DMS79 (cell line): Measurements from ENCODE around the gene NADSYN1.

Experiments
- DNase-seq: peaks from one replicate; lab custom pipeline; 2025; lab: John Stamatoyannopoulos, UW

Gene NADSYN1

GRCh38 chr11:71474141-71474770 lies 21.3 kb downstream of the NADSYN1 start:
- DNase-seq: no peak

GRCh38 chr11:71474771-71475483 lies 21.9 kb downstream of the NADSYN1 start:
- DNase-seq: no peak

GRCh38 chr11:71476031-71476430 lies 23.0 kb downstream of the NADSYN1 start:
- DNase-seq: no peak

- DNase-seq: no peak
Observed at GRCh38 chr11:71476926-71477640, 24.1 kb downstream of the NADSYN1 start.

- no peak for DNase-seq
Observed at GRCh38 chr11:71477641-71478527, 24.9 kb downstream of the NADSYN1 start.

GRCh38 chr11:71478528-71478840 lies 25.5 kb downstream of the NADSYN1 start:
- DNase-seq: no peak

GRCh38 chr11:71481101-71481960 lies 28.3 kb downstream of the NADSYN1 start:
- DNase-seq: no peak

GRCh38 chr11:71482216-71482615 lies 29.2 kb downstream of the NADSYN1 start:
- no peak for DNase-seq

GRCh38 chr11:71482746-71483364 lies 29.9 kb downstream of the NADSYN1 start:
- DNase-seq: no peak

- DNase-seq: no peak
Observed at GRCh38 chr11:71483692-71484091, 30.7 kb downstream of the NADSYN1 start.

GRCh38 chr11:71484248-71485062 lies 31.5 kb downstream of the NADSYN1 start:
- no peak for DNase-seq

- no peak for DNase-seq
Observed at GRCh38 chr11:71485063-71485399, 32.0 kb downstream of the NADSYN1 start.

- no peak for DNase-seq
Observed at GRCh38 chr11:71485466-71485865, 32.5 kb downstream of the NADSYN1 start.

GRCh38 chr11:71486320-71486719 lies 33.3 kb downstream of the NADSYN1 start:
- DNase-seq: no peak

GRCh38 chr11:71488681-71489270 lies 35.8 kb downstream of the NADSYN1 start:
- no peak for DNase-seq

GRCh38 chr11:71489311-71490043 lies 36.5 kb downstream of the NADSYN1 start:
- no peak for DNase-seq

GRCh38 chr11:71490044-71490730 lies 37.2 kb downstream of the NADSYN1 start:
- DNase-seq: no peak

GRCh38 chr11:71490731-71491390 lies 37.9 kb downstream of the NADSYN1 start:
- DNase-seq: no peak
